NT2/D1 (cell line): ENCODE results near the gene OR8G1.

ENCODE experiments used
- SUZ12 ChIP-seq: IDR thresholded peaks from 2 replicates; pipeline ENCODE4 v1.6.1; 2011; ENCODE audit not compliant: insufficient read length, insufficient read depth; ENCODE audit errors: extremely low read depth
- YY1 ChIP-seq: IDR thresholded peaks from 2 replicates; pipeline ENCODE4 v1.6.1; 2011; ENCODE audit not compliant: insufficient read length, insufficient read depth
- ZNF274 ChIP-seq: IDR thresholded peaks from 2 replicates; pipeline ENCODE4 v1.6.1; 2011; ENCODE audit warnings: mild to moderate bottlenecking, low read depth, low read length

DNA sequence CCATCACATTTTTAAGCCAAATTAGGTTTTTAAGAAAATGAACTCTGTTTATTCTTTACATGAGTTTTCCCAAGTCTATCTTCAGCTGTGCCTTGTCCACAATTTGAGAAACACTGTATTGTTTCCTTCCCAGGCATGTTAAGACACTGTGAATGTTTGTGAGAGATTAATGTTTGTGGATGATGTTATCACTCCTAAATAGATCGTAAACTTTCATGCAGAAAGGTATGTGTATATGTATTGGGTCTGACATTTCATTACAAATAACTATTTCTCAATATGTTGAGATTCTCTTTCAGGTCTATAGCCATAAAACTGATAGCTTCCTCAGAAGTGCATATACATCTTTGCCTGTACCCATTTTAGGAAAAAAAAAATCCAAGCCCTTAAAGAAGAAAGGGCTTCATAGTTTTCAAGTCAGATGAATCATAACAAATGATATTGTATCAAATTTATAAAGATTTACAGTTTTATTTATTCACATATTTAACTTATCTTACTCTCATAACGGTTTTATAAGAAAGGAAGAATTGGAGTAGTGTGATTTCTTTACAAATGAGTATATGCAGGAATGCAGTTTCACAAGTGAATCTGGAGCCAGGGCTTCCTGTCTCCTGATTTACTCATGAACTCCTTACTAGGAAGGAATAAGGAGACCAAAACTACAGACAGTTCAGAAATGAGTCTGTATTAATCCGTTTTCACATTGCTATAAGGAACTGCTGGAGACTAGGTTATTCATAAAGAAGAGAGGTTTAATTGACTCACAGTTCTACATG, 61.6 kb downstream of the OR8G1 start:
- TF ChIP-seq ZNF274, result no peak
- no peak for TF ChIP-seq YY1
- no peak for TF ChIP-seq SUZ12
